VCaP (cell line): ENCODE measurements around the gene CTDP1.
A peak's percentile ranks its signal among the peaks of the same experiment; 100 is the strongest.

Source experiments
- H3K27ac ChIP-seq: fragments of 450-650 bp; 2 replicates; pipeline ENCODE4 v1.5.1; 2017
- CTCF ChIP-seq: fragments of 450-650 bp; conservative IDR thresholded peaks from 2 replicates; pipeline ENCODE4 v1.5.1; 2017; ENCODE audit warnings: mild to moderate bottlenecking, moderate library complexity

CTDP1 gene

GRCh38 chr18:79662439-79662838 lies 17.2 kb upstream of the CTDP1 start:
- TF ChIP-seq CTCF: no peak
- H3K27ac ChIP-seq: no peak overlapping the region

- no peak for TF ChIP-seq CTCF
- H3K27ac ChIP-seq: peak overlapping the region; percentile 47
These were observed 15.0 kb upstream of the CTDP1 start for GRCh38 chr18:79664525-79665125.

DNA sequence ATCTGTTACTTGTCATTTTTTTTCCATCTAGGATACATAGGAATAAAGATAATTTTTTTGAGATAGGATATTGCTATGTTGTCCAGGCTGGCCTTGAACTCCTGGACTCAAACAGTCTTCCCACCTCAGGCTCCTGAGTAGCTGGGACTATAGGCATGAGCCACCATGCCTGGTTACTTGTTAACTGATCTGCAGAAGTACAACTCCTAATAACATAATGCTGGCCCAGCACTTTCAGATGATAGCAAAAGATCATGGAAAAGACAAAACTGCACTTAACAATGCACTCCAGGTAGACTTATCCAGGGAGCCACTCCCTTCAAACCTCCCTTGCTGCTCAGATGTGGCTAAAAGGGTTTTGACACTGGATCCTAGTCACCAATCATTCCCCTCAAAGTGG lies 11.4 kb upstream of the CTDP1 start:
- TF ChIP-seq CTCF: no peak

DNA sequence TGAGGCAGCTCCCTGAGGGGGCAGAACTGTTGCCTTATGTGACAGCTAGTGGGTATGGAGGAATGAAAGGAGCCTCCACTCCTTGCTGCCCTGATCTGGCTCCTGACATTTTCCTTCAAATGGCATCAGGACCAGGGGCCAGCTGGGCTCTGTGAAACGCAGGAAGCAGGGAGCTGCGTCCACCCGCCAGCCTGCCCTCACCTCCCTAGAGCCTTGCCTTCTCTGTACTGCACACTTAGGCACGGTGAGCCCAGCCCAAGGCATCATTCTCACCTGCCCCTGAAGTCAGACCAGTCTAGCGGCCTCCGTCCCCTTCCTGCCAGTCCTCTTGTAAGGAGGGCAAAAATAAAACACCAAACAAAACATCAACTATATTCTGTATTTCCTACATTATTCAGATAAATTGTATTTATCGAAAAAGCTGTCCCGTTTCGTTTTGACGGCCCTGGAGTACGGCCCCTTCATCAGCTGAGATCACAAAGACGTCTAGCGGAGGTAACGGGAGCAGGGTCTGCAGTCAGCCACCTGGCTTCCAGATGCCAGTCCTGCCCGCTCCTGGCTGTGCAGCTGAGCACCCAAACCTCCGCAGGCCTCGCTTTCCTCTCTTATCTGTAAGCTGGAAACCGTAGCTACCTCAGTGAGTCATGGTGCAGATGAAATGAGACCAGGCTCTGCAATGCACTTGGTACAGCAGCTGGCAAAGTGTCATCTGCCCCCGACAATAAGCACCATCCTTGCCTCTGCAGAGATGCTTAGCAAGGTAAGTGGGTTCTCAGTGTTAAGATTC lies 6.9 kb upstream of the CTDP1 start:
- H3K27ac ChIP-seq: no peak overlapping the region
- TF ChIP-seq CTCF: no peak

More for the DNA sequence above, 11.4 kb upstream of the CTDP1 start:
- no peak overlapping the region for H3K27ac ChIP-seq

DNA sequence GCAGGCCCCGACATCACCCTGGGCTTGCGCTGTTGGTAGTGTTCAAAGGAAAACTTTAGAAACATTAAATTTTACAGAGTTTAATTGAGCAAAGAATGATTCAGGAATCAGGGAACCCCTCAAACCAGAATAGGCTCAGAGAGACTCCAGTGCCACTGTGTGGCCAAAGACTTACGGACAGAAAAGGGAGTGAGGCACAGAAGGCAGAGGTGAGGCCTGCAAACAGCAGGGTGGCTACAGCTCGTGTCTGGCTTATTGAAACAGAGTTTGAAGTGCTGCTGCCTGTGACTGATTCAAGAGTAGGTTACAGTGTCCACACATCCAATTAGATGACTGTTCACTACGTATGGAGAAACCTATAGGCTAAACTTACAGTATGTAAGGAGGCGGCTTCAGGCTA lies 2.4 kb upstream of the CTDP1 start:
- TF ChIP-seq CTCF: no peak
- H3K27ac ChIP-seq: no peak overlapping the region

GRCh38 chr18:79677840-79678239 lies 1.8 kb upstream of the CTDP1 start:
- TF ChIP-seq CTCF: no peak
- H3K27ac ChIP-seq: peak overlapping the region; percentile 93

GRCh38 chr18:79678665-79679551 lies 695 bp upstream of the CTDP1 start:
- peak overlapping the region; percentile 93 for H3K27ac ChIP-seq
- no peak for TF ChIP-seq CTCF
